GM12873 (cell line): ENCODE results near the gene HMGXB3.
A peak's percentile ranks its signal among the peaks of the same experiment; 100 is the strongest.

ENCODE experiments used
- TF ChIP-seq, protein P1 (sequence below): IDR thresholded peaks from 2 replicates; pipeline ENCODE4 v1.5.1; 2012; ENCODE audit warnings: low read depth, mild to moderate bottlenecking, moderate library complexity, low read length, control low read depth; ENCODE audit not compliant: insufficient read depth; ENCODE audit errors: missing control alignments

Gene HMGXB3

DNA sequence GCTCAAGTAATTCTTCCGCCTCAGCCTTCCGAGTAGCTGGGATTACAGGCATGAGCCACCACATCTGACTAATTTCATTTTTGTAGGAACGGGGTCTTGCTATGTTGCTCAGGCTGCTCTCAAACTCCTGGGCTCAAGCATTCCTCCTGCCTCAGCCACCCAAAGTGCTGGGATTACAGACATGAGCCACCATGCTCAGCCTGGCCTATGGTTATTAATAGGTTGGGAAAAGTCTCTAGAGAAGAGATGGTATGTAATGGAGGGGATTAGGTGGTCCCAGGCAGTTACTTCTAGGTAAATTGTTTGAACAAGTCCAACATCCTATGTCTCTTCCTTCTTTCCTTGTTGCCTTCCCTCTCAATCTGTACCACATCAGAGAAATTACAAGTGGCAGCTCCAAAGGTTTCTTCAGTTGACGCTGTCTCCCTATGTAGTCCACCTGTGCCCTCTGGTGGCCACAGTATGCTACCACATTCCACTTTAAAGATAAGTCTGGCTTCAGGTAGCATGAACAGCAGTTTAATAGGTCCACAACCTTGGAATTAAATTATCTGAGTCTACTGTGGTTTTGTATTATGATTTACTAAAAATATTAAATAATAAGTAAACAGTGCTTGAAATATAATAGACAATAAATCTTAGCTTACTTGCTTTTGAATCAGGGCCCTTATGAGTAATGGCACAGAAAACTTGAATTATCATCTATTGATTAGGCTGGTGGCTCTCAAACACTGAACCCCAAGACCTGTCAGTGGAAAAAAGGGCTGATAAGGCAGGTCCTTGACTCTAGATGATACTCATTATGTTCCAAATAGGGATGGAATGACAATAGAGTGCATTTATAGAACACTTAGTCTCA lies 9.8 kb upstream of the HMGXB3 start:
- TF ChIP-seq, protein P1, sequence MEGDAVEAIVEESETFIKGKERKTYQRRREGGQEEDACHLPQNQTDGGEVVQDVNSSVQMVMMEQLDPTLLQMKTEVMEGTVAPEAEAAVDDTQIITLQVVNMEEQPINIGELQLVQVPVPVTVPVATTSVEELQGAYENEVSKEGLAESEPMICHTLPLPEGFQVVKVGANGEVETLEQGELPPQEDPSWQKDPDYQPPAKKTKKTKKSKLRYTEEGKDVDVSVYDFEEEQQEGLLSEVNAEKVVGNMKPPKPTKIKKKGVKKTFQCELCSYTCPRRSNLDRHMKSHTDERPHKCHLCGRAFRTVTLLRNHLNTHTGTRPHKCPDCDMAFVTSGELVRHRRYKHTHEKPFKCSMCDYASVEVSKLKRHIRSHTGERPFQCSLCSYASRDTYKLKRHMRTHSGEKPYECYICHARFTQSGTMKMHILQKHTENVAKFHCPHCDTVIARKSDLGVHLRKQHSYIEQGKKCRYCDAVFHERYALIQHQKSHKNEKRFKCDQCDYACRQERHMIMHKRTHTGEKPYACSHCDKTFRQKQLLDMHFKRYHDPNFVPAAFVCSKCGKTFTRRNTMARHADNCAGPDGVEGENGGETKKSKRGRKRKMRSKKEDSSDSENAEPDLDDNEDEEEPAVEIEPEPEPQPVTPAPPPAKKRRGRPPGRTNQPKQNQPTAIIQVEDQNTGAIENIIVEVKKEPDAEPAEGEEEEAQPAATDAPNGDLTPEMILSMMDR = peak; percentile 87

DNA sequence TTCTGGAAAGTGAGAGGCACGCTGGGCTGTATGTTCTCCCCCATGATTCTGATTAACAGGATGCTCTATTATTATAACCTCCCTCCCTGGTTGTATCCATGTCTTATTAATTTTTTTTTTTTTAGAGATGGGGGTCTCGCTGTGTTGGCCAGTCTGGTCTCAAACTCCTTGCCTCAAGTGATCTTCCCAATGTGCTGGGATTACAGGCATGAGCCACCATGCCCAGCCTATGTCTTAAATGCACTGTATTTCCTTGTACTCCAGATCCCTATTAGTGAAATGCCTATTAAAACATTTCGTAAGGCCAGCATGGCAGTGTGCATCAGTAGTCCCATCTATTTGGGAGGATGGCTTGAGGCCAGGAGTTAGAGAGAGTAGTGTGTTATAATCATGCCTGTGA lies 7.1 kb upstream of the HMGXB3 start:
- TF ChIP-seq, protein P1 = no peak

DNA sequence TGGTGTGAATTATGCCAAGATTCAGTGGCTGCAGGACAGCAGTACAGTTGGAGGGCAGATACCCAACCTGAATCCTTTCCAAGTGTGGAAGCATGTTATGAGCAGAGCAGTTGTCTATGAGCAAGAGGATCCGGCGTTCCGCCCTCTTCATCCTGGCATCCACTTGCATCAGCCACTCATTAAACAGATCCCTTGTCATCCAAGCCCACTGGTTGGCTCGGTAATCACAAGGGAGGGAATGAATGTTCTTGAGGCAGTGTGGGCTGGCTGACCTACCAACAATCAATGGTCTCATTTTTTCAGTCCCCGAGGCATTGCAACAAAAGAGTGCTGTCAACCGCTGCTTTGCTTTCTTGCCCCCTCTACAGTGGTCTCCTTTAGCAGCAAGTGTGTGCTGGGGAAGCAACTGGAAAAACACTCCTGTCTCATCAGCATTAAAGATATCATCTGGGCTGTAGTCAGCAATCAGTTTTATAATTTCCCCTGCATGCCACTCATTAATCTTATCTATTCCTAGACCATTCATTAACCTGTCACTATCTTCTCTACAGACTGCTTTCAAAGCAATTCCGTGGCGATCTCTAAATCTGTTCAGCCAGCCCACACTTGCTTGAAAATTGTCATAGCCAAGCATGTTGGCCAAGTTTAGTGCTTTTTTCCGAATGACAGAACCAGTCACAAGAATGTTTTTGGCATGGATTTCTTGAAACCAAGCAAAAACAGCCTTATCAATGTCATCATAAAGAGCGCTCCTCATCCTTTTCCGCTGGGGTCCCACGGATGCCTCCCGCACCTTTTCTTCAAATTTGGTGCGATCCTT lies 4.9 kb upstream of the HMGXB3 start:
- TF ChIP-seq, protein P1 = no peak

DNA sequence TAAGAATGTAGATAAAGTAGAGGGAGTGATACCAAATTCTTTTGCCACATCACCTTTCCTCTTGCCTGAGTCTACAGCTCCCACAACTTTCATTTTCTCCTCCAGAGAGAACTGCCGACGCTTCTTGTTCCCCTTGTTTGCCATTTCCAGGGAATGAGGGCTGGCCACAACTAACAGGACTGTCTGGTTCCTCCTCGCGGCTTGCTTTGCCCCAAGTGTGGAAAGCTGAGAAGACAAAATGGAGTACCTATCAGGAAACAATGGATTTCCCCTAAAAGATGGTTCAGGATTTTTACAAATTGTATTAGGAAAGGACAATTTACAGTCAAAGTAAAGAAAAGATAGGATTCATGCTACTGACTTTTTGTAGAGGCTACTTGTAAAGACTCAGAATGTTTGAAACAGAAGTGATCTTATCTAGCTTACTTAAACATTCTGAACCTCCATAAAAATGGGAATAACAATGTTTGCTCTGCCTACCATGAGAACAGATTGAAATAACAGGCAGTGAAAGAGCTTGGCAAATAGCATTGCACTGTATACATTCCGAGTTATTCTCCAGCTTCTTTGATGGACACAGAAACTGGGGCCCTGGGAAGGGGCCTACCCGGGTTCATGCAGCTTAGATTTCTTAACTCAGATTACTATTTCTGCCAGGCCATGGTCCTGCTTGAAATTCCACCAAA lies 4.2 kb upstream of the HMGXB3 start:
- TF ChIP-seq, protein P1 = no peak

DNA sequence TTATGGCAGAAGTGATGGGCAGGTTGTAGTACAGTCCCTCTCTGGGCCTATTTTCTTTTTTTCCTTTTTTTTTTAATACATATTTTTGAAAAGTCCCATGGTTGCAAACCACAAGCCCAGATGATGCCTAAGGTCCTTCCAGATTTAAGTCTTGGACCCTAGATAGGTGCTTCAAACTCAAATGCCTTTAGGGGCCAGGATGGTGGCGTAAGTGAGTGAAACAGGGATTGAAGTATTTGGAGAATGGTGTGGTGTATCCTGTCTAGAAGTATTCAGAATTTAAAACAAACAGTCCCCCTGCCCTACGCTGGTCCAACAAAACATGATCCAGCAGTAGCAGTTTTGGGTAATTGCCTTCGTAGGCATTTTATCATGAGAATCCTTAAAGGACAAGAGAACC lies 2.3 kb upstream of the HMGXB3 start:
- TF ChIP-seq, protein P1 = no peak

DNA sequence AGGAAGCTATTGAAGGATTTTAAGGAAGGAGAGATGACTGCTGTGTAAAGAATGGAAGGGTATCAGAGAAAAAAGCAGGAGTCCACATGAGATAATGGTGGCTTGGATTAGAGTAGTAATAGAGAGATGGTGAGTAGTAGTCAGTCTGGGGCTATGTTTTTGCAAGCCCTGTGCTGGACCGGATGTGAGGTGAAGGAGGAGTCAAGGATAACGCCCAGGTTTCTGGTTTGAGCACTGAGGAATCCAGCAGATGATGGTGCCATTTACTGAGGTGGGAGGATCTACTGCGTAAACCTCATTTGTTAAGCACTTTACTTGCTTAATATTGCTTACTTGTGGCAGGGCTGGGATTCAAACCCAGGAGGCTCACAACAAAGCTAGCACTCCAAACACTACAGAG lies 1.2 kb upstream of the HMGXB3 start:
- TF ChIP-seq, protein P1 = no peak

DNA sequence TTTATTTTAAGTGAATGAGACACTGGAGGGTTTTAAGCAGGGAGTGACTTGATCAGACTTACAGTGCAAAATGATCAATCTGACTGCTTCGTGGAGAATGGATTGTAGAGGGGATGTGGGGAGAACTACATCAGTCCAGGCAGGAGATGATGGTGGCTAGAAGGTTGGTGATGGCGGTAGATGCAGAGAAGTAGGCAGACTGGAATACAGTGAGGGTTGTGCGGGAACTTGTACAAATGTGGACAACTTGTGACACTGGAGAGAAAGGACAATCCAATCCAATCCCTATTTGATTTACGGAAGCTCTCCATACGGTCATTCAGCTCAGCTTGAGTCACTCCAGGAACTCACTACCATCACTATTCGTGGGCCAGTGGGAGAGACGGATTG lies 678 bp upstream of the HMGXB3 start:
- TF ChIP-seq, protein P1 = no peak
